Forelimb muscle (tissue), 1 donor: ENCODE results near the gene ADGRL3. TPM values are rescaled to one million over a fixed set of nuclear protein-coding genes. Genes with fewer than 3 reads are reported as not detected.
"Not testable (repeated sequence)": the region's sequence is repeated elsewhere in the genome, so short reads cannot be mapped to it uniquely, and the experiment has no call there.

Experiments used
- DNase-seq: peaks from one replicate; pipeline ENCODE4 v3.0.0-alpha.2; 2013; ENCODE audit warnings: low read depth
- polyA plus RNA-seq: library from polyadenylated mRNA; unstranded; fragments of 120-200 nt; gene quantifications from one replicate; pipeline ENCODE4 v1.2.1, GENCODE V29; 2013; ENCODE audit not compliant: insufficient read length

Gene ADGRL3
- polyA plus RNA-seq, 1 donor = 19.5 TPM

DNA sequence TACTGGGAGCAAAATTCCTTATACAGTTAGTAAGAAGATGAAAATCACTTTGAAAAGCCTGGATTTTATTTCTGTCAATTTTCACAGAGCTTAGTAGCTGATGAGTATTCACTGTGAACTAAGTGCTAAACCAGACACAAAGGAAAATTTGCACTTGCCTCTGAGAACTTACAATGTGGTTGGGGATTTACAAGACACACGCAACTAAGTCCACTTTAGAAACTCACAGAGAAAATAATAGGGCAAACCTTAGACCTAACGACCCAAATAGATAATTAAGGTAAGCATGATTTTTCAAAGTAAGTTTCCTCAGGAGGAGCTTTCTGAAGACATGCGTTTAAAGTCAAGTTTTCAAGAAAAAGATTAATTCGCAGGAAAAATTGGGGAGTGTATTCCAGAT is 708.9 kb downstream of the ADGRL3 start:
- DNase-seq = no peak

- no peak for DNase-seq
Measured at GRCh38 chr4:61911313-61911756, 711.2 kb downstream of the ADGRL3 start.

DNA sequence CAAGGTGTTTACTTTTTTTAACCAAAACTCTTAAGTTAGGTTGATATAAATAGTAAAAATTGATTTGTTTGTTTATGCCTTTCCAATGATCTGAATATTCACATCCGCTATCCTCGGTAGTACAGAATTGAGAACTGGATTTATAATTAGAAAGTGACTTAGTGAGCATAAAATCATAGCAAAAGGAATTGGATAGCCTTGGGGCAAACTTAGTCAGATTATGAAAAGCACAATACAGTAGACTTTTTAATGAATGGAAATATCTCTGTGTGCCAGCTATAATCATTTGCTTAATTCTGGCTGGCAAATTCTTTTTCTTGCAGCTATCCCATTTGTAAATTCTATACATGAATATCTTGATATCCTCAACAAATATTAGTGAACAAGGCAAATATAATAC is 713.5 kb downstream of the ADGRL3 start:
- DNase-seq = no peak

DNA sequence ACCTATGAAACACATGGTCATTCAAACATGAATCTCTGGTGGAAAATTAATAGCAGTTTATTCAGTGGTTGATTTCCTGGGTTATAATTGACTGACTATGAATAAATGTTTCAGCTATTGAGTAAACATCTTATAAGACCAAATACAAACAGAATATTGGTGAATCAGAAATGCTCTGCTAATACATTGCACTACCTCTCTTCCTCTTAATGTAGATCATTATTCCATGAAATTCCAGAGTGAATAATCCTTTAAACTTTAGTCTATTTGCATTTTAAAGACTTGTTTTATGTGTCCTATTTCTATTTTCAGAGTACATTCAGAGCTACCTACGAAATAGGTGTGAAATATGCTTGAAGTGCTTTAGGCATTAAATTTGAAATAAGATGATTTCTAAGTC is 715.4 kb downstream of the ADGRL3 start:
- no peak for DNase-seq

DNA sequence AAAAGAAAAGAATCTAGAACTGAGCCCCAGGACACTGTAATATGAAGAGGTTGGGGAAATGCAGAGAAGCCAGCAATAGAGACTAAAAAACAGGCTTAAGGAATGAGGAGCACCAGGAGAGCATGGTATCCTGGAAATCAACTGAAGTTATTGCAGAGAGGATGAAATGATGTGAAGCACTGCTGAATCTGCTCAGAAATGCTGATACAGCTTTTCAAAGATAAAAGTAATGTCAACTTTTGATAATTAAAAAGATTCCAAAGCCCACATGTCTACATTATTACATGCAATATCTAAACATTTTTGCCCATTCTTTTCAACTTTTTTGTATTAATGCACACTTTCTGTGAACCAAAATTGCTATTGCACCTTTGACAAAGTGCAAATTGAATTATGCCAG is 718.4 kb downstream of the ADGRL3 start:
- DNase-seq = no peak

DNA sequence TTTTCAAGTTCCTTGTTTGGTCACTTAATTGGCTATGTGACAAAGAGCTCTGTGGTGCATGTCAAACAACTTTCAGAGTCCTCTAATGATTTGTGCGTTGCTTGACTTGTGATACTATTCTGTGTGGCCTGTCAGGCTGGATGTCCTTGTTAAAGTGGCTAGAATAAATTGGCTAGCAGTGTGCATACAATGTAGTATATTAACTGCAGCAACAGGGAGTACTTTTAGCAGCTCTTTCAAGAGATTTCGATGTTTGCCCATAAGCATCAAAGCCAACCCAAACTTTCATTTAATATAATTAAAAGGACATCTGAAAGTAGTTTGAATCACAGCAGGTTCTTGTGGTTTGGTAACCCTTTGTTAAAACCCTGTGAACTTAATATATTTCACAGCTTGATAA is 718.9 kb downstream of the ADGRL3 start:
- DNase-seq = no peak

- no peak for DNase-seq
Measured at GRCh38 chr4:61919561-61919960, 719.4 kb downstream of the ADGRL3 start.

DNA sequence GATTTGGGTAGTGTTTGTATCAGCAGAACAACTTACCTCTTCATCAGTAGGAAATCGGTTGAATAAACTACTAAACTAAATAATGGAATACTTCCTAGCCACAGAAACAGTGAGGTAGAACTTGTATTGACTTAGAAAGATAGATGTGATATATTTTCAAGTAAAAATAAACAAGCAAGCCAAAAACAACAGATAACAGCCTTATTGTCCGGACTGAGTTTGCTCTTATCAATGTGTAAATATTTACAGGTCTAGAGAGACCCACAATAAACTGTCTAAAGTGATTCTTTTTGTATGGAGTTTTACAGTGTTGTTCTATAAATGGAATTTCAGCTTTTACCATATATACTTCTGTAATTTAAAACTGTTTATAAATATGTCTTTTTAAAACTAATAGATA is 721.8 kb downstream of the ADGRL3 start:
- no peak for DNase-seq

DNA sequence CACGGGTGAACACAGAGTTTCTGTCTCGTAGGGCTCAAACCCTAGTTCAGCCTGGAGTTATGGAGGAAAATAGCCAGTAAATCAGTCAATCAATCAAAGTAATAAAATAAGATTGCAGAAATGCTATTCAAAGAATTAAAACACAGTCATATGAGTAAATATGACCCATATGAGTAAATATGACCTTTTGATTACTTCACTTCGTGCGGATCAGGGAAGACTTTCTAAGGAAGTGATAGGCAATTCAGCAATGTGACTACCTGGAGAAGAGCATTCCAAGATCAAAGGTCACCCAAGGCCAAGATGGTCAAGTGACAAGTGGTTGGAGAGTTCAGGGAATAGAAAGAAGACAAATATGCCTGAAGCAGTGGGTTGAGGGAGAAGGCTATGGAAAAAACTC is 722.6 kb downstream of the ADGRL3 start:
- no peak for DNase-seq

- no peak for DNase-seq
Measured at GRCh38 chr4:61923179-61923578, 723.1 kb downstream of the ADGRL3 start.

DNA sequence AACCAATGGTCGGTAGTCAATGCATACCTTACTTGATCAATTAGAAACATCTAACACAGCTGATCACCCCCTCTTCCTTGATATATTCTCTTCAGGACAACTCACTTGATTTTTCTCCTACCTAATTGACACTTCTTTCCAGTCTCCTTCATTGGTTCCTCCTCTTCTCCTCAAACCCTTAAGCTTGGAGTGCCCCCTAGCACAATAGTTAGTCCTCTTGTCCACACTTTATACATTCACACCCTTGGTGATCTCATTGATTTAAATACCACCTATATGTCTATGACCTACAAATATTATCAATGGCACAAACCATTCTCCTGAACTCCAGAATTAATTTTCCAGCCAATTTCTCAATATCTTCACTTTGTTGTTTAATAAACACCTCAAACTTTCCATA is 724.0 kb downstream of the ADGRL3 start:
- no peak for DNase-seq

DNA sequence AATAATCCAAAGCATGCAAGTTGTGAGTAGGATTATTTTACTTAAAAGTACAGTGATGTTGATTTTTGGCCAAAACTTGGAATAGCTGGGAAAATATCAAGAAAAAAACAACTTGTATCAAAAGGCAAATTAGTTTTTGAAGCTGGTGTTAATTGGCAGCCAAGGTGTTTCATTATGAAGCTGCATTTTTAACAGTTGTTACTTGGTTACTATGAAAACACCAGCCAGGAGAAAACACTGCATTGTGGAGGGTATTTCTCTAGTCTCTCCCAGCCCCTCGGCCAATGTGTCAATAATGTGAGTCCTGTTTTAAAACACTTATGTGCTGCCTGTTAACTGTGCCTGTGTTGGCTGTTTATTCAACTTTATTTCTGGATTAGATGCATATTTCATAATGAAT is 733.4 kb downstream of the ADGRL3 start:
- no peak for DNase-seq

- DNase-seq = no peak
Measured at GRCh38 chr4:61934198-61934597, 734.1 kb downstream of the ADGRL3 start.

- no peak for DNase-seq
Measured at GRCh38 chr4:61938250-61938846, 738.2 kb downstream of the ADGRL3 start.

- DNase-seq = no peak
Measured at GRCh38 chr4:61950625-61951024, 750.5 kb downstream of the ADGRL3 start.

- DNase-seq = no peak
Measured at GRCh38 chr4:61953386-61953785, 753.3 kb downstream of the ADGRL3 start.

DNA sequence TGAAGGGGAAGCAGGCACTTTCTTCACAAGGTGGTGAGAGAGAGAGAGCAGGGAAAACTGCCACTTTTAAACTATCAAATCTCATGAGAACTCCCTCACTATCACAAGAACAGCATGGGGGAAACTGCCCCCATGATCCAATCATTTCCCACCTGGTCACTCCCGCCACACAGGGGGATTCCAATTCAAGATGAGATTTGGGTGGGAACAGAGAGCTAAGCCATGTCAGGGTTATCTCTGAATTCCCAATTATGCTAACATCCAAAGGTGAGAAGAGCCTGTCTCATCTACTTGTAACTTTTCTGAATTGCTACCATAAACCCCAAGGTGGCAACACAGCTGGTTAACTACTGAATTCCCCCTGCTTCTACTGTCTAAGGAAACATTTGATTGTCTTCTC is 758.5 kb downstream of the ADGRL3 start:
- DNase-seq = no peak

- no peak for DNase-seq
Measured at GRCh38 chr4:61959087-61959486, 759.0 kb downstream of the ADGRL3 start.

DNA sequence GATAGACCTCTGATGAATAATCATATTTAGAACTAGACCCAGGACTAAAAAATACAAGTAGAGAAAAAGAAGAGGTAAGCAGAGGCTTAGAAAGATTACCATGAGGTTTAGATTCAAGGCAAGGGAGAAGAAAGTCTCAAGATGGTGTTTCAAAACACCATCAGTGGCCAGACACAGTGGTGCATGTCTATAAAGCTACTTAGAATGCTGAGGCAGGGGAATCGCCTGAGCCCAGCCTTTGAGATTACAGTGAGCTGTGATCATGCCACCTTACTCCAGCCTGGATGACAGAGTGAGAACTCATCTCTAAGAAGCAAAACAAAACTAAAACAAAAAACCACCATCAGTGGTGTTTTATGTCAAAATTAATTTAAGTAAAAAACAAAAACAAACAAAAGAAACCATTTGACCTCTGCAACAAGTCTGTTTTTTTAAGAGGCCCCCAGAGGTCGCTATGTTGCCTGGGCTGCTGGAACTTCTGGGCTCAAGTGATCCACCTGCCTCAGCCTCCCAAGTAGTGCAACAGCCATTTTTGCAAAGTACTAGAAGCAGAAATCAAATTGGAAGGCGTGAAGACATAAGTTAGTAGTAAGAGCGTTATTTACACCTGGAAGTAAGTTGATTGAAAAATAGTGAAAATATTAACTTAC is 784.3 kb downstream of the ADGRL3 start:
- DNase-seq = no peak

DNA sequence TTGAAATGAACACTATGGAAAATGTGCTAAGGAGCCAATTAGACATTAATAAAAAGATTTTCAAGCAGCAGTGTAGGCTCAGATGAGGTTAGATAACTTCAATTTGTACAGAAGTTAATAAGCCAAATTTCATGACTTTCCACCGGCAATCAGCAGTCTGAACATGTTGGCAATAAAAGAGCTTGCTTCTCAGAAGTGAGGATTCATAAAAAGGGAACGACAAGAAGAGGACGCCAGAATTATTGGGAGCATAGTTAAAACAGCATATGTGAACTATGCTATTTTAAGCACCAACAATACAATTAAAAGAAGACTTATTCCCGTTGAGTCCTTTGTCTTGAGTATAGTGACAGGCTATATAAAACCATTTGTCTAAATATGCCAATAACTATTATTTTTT is 785.3 kb downstream of the ADGRL3 start:
- no peak for DNase-seq

GRCh38 chr4:61986929-61987328 is 786.8 kb downstream of the ADGRL3 start:
- DNase-seq = not testable (repeated sequence)

DNA sequence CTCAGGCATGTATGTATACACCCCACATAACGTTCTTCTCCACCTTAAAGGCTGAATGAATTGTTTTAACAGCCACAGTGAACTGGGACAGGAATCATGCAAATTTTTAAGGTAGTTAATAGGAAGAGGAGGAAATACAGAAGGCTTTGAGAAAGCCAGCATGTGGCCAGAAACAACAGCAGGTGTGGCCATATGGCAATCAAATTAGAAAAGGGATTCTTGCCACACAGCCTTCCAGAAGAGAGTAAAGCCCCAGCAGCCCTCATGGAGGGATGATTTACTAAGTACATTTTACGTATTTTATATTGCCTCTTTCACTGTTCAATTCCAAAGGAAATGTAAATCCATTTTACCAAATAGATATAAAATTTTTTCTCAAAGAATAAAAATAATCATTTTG is 792.2 kb downstream of the ADGRL3 start:
- no peak for DNase-seq

- no peak for DNase-seq
Measured at GRCh38 chr4:61994036-61994435, 793.9 kb downstream of the ADGRL3 start.
